IPS DF 19.7 (cell line): Measurements from ENCODE around the gene TSPYL2.

Experiments
- DNase-seq: peaks from one replicate; pipeline ENCODE4 v3.0.0-alpha.2; 2013; ENCODE audit warnings: low read depth, low spot score

The TSPYL2 gene

DNA sequence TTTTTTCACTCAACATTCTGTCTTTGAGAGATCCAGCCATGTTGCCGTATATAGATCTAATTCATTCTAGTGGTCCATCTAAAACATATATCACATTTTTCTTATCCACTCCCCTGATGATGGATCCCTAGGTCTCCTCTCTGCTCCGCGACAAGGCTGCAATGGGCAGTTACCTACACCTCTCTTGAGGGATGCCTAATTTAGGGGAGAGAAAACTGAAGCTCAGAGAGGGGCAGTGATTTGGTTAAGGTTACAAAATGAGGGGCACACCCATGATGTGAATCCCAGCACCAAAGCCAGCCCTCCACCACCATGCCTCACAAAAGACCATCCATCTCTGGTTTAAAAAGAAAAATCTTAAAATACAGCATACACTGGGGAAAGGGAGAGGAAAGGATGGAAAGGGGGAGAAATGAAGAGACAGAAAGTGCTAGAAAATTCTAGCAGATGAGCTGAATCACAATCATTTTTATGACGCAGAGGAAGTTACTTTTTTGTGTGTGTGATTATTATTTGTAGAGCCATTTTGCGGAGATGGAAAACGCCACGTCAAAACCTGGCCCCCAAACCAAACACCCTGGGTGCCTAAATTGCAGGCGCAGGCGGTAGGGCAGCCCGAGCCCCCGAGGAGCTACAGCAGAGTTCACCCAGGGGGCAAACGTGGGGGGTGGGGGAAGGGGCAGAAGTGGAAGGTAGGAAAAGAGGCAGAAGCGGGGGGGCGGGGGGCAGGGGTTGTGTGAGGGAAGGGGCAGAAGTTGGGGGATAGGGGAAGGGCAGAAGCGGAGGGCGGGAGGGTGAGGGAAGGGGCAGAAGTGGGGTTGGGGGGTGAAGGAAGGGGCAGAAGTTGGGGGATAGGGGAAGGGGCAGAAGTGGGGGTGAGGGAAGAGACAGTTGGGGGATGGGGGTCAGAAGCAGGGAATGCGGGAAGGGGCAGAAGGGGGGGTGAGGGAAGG lies 1.3 kb upstream of the TSPYL2 start:
- no peak for DNase-seq

DNA sequence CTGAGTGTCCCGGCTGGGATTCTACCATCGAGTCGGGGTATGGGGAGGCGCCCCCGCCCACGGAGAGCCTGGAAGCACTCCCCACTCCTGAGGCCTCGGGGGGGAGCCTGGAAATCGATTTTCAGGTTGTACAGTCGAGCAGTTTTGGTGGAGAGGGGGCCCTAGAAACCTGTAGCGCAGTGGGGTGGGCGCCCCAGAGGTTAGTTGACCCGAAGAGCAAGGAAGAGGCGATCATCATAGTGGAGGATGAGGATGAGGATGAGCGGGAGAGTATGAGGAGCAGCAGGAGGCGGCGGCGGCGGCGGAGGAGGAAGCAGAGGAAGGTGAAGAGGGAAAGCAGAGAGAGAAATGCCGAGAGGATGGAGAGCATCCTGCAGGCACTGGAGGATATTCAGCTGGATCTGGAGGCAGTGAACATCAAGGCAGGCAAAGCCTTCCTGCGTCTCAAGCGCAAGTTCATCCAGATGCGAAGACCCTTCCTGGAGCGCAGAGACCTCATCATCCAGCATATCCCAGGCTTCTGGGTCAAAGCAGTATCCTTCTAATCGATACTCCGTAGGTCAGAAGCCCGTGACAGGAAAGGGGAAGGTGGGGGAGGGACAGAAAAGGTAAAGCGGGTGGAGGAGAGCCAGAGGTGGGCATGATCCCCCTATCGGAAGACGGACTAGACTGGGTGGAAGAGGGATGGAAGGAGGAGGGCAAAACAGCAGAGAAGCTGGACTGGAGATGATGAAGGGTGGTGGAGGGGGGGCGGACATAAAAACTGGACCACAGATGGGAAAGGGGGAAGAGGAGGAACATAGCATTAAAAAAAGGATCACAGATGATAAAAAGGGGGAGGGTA lies 828 bp downstream of the TSPYL2 start:
- no peak for DNase-seq

DNA sequence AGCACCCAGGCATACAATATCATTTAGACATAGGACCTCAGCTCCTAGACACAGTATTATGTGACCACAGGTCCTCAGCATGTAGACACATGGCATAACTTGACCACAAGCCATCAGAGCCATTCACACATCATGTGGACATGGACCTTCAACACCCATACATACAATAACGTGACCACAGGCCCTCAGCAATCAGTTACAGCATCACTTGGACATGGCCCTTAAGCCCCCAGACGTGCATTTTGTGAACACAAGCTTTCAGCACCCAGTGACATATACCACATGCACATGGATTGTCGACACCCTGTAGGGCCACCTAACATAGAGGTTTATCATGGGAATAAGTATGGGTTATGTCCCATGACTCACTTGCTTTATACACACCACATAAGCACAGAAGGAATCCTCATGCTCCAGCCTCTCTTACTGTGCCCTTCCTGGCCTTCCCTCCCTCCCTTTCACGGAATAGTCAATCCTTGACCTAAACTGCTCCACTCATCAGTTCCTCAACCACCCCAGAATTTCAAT lies 1.9 kb downstream of the TSPYL2 start:
- no peak for DNase-seq

DNA sequence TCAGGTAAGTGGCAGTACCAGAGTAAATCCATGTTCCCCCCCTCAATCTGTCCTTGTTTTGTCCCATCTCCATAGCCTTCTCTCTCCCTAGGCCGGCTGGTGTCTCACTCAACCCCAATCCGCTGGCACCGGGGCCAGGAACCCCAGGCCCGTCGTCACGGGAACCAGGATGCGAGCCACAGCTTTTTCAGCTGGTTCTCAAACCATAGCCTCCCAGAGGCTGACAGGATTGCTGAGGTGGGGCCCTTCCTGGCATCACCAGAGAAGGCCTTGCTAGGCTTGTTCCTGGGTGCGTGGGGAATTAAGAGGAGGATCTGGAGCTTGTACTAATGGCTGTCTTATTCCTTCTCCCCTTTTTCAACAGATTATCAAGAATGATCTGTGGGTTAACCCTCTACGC lies 2.7 kb downstream of the TSPYL2 start:
- DNase-seq: no peak

DNA sequence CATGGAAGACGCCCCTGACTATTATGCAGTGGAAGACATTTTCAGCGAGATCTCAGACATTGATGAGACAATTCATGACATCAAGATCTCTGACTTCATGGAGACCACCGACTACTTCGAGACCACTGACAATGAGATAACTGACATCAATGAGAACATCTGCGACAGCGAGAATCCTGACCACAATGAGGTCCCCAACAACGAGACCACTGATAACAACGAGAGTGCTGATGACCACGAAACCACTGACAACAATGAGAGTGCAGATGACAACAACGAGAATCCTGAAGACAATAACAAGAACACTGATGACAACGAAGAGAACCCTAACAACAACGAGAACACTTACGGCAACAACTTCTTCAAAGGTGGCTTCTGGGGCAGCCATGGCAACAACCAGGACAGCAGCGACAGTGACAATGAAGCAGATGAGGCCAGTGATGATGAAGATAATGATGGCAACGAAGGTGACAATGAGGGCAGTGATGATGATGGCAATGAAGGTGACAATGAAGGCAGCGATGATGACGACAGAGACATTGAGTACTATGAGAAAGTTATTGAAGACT lies 3.6 kb downstream of the TSPYL2 start:
- DNase-seq: no peak

DNA sequence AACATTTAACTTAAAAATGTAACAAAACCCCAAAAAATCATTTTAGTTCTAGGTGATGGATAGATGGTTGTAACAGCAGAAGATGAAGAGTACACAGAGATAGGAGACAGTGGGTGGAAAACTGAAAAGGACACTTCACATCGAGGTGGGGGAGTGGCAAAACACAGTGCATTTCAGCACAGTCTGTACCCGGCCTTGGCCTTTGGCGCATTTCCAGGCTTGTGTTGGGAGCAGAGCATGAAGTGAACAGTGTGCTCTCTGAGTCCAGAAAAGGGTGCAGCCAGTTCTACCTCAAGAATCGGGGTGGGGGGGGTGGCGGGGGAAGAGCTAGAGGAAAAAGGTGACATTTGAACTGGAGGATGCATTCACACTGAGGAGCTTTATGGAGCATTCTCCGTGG lies 4.3 kb downstream of the TSPYL2 start:
- no peak for DNase-seq

DNA sequence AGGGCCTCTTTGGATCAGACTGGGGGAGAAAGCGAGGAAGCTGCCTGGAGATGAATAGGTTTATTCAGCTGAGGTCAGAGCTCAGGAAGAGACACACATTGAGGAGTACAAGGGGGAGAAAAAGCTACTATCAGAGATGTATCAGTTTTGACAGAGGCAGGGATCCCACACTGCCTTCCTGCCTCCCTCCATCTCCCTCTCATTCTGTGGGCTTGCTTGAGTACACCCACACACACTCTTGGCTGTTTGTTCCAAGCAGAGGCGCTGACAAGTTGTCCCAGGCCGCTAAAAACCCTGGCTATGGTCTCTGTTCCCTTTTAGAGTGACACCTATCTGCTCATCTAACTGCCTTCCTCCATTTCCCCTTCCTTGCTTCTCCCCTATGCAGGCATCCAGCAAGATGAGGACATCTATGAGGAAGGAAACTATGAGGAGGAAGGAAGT lies 5.2 kb downstream of the TSPYL2 start:
- DNase-seq: no peak

DNA sequence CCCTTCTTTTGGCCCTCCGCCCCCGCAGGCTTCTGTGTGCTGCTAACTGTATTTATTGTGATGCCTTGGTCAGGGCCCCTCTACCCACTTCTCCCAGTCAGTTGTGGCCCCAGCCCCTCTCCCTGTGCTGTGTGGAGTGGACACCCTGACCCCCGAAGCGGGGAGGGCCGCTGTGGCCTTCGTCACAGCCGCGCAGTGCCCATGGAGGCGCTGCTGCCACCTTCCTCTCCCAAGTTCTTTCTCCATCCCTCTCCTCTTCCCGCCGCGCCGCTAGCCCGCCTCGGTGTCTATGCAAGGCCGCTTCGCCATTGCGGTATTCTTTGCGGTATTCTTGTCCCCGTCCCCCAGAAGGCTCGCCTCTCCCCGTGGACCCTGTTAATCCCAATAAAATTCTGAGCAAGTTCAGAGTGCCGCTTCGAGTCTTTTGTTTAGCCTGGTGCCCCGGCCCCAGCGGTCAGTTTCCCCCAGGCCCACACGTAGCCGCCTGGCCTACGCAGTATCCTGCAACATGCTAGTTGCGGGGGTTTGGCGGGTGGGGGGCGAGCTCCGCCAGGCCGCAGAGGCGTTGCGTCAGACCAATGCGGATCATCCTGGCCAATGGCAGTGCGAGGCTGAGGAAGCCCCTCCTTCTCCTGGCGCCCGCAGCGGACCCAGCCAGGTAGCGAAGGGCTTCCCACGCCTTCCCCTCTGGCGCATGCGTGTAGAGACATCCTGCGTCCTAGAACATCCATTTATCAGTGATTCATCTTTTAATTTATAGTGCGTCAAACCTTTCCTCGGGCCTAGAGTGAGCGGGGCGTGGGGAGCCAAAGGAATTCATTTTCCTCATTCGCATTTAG lies 6.2 kb downstream of the TSPYL2 start:
- no peak for DNase-seq

DNA sequence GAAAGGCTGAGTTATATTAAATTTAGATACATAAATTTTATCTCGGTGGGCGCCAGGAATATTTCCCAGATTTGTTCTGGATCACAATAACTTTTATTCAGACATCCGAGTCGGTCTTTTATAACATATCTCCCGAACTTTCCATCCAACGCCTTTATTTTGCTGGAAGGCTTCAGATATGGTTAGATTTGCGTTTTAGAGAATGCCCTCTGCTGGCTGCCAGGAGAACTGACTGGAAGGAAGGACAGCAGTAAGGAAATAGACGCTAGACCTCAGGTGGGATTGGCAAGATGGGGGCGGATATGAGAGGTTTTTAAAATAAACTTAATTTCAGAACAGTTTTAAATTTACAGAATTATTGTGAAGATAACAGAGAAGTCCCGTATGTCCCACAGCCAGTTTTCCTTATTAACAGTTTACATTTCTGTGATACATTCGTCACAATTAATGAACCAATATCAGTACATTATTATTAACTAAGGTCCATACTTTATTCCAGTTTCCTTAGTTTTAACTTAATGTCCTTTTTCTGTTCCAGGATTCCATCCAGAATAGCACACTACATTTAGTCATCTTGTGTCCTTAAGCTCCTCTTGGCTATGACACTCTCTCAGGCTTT lies 7.2 kb downstream of the TSPYL2 start:
- no peak for DNase-seq

DNA sequence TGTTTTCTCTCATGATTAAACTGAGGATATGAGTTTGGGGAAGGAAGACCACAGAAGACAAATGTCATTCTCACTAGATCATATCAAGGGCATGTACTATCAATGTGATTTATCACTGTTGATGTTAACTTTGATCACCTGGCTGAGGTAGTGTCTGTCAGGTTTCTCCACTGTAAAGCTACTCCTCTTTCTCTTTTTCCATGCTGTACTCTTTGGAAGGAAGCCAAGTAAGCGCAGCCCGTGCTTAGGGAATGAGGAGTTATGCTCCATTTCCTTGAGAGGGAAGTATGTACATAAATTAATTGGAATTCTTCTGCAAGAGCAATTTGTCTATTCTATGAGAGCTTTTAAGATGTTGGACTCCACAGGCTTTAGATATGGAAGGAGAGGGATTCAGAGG lies 7.8 kb downstream of the TSPYL2 start:
- DNase-seq: no peak

DNA sequence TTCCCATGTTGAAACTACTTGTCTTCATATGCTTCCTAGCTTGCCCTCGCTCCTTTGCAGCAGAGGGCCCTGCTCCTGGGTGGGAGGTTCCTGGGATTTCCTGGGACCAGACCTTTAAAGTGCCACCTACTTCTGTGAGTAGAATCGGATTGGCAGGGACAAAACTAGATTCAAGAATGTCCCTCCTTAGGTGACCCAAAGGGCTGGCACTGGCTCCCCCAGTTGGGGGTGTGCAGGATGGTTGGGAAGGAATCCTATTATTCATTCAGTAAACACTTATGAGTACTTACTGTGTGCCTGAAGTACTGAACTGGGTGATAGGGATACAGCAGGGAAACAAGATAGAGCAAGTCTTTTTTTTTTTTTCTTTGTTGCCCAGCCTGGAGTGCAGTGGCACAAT lies 9.2 kb downstream of the TSPYL2 start:
- no peak for DNase-seq

DNA sequence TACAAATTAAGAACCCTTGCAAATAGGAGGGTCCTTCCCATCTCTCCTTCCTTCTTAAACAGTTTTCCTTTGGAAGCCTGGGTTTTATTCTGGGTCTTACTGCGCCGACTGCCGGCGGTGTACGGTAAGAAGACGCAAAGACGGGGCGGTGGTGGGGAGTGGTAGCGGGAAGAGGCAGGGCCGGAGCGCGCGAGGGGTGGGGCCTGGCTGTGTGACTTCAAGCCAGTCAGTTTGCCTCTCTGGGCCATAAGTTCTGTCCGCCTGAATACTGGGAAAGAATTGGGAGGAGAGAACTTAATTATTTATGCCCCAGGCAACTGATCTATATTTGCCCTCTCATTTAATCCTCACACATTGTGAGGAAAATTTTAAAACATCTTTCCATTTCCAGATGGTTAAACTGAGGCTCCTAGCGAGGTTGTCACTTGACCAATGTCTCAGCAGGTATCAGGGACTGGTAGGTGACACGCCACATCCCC lies 11.0 kb downstream of the TSPYL2 start:
- no peak for DNase-seq

DNA sequence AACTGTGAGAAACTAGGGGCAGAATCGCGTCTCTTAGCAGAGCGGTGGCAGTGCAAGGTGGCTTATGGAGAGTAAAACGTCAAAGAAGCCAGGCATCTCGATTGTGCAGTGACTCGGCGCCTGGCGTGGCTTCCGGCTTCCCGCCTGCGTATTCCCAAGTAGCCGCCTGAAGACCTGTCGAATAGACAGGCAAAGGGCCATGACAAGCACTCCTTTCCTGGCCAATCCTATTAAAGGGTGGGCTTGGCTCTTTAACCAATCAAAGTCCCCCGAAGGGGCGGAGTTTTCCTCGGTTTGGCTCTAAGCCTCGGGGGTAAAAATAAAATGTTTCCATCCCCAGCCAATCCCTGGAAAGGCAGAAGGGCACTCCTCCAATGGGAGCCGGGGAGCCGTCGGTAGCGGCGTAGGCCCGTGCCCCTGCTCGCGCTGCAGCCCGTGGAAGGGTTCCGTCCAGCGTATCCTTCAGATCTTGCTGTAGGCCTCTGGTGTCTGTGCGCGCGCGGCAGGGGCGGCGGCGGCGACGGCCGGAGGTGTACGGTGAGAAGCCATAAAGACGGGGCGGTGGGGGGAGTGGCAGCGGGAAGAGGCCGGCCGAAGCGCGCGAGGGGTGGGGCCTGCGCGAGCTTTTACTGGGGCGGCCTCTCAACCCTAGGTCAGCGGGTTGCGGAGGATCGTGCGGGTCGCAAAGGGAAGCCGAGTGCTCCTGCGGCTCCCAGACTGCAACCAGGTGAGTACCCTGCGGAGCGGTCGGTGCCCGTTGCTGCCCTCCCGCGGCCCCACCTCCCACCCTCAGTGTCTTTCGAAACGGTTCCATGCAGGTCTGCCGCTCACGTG lies 11.8 kb downstream of the TSPYL2 start, which contains the start of gene KANTR:
Gene KANTR (plus strand): TSS at position 395 of the 834 bp plus-strand sequence. CDS start 30,131 bp downstream, outside the sequence.
- DNase-seq: peak; percentile 79

DNA sequence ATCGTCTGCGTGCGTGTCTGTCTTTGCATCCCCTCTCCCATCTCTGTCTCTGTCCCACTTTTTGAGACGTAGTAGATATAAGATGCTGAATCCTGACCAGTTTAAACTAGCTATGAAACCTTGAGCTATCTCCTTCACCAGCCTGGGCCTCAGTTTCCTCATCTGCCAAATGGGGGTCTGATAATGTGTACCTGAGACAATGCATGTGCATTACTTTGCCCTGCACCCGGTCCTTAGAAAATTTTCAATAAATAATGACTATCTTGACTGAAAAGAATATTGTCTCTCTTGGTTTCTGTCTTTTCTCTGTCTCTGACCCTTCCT lies 12.4 kb downstream of the TSPYL2 start:
- DNase-seq: no peak

DNA sequence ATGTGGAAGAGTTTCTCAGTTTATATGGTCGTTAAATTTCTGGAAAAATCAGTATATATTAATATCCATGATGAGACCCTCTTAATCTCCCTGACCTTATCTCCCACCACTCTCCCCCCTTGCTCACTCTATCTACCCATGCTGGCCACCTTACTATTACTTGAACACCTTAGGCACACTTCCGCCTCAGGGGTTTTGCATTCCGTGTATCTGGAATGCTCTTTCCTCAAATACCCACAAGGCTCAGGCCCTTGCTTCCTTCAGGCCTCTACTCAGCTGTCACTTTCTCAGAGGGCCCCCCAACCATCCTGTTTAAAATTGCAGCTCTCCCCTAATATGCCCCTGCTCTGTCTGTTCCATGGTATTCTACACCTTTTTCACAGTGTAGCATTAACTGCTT lies 13.6 kb downstream of the TSPYL2 start:
- no peak for DNase-seq

DNA sequence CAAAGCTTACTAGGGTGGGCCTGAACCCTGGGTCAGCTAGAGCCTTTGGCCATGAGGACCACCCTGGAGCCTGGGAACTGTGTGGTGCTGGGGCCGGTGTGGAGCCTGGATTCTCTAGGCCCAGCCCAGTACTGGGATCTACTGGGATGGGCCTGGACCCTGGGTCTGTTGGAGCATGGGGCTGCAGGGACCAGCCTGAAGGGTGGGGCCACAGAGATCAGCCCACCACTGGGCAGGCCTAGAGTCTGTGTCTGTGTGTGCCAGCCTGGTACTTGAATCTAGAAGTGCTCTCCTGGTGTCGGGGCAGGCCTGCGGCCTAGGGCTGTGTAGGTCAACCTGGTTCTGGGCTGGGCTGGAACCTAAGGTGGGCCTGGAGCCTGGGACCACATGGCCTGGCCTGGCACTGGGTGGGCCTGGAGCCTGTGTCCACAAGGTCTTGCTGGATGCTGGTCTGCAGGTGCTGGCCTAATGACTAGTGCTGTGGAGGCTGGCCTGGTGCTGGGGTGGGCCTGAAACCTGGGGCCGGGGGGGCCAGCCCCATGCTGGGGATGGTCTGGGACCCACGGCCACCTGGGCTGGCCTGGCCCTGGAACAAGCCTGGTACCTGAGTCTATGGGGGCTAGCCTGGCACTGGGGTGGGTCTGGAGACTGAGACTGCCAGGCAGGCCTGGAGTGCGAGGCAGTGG lies 32.8 kb downstream of the TSPYL2 start:
- no peak for DNase-seq

DNA sequence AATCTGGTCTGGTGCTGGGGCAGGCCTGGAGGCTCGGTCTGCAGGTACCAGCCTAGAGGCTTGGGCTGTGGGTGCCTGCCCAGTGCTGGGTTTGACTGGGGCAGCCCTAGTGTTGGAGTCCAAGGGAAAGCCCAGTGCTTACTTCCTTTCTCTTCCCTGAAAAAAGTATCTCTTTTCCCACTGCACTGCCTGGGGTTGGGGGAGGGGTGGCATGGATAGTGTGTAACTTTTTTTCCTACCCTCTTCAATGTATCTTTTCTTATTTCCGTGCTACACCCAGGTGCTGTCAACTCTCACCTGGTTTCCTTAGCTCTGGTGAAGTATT lies 33.3 kb downstream of the TSPYL2 start:
- DNase-seq: no peak

DNA sequence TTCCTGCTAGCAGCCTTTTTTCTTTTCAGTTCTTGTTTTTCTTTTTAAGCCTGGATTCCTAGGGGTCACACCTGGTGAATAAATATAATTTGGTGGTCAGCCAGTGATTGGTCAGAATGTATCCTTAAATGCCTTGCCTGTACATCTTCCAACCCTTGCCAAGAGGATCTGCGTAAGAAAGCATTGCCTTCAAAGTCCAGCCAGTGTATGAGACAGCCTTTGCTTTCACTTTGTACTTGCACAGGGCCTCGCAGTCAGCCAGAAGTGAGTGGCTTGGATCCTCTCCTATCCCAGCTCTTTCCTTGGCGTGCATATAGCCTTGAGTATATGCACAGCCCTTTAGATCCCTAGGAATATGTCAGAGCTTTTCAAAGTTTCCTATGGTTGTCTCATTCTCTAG lies 33.9 kb downstream of the TSPYL2 start:
- no peak for DNase-seq

DNA sequence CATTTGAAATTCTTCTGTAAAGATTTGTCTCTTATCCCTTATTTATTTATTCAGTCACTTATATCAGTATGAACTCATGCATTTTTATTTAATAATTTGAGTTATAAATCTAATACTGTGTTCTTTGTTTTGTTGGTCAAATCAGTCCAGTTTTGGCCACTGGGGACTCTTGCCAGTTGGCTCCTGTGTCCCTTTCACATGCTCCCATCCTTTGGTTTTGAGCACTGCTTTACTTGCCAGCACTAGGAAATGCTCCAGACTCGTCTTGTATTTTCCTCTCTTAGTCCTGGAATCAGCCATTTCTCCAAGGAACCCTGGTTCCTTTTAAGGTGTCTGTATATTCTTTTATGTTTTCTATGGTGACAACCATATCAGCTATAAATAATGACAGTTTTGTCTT lies 39.8 kb downstream of the TSPYL2 start:
- no peak for DNase-seq
